ENCODE measurements around the gene EFCAB9. TPM values are rescaled to one million over a fixed set of nuclear protein-coding genes. Genes with fewer than 3 reads are reported as not detected.

Gene EFCAB9
- total and polyA plus RNA-seq, 2 of the 13 experiments (the other 11 are each of a cell fraction or from before 2014, with no cell fraction given) = not detected

- POLR2A ChIA-PET = interaction anchor here (5.0 kb wide), 1 partner anchor 12 kb away, joined by 48 read pairs; no protein-coding TSS in a partner anchor
- Histone ChIP-seq H3K9me3 (ENCODE audit: low read length) (no peaks in the 10 kb centered on the region), H4K20me1 (ENCODE audit: insufficient read depth, low read length) (no peaks in the 10 kb centered on the region), H3K27me3 (ENCODE audit: control insufficient read depth in 1 of 2, insufficient read depth in 2 of 2, low read length in 2 of 2) (no peaks in the 10 kb centered on the region), H3K4me1 (ENCODE audit: insufficient read depth, low read length) (peaks cover 29% of the 10 kb centered on the region), H3K27ac (ENCODE audit: extremely low read length, insufficient read depth, low read length) (no peak overlapping the region), H3K4me2 (ENCODE audit: low read depth, low read length) (peak overlapping the region; percentile 93), H2AFZ (ENCODE audit: low read length) (no peak overlapping the region), H3K9ac (ENCODE audit: insufficient read depth, low read depth, low read length) (peak overlapping the region; percentile 70; the same call in 1 of the 2 replicates), H3K79me2 (ENCODE audit: insufficient read depth, low read length) (peaks cover 6% of the 10 kb centered on the region), H3K36me3 (replicated peaks in 1 of 2; ENCODE audit: control insufficient read depth in 1 of 2, insufficient read depth in 2 of 2, low read length in 2 of 2) (0 out of 5 replicates have a peak, but pooled peaks cover 0 to 1% of the 10 kb centered on the region in 2 experiments), H3K4me3 (replicated peaks in 1 of 3; ENCODE audit: insufficient read depth in 1 of 3, low read depth in 2 of 3, low read length in 3 of 3) (peak overlapping the region in 2 of 3 experiments; percentile 91 to 93; a peak in 2 of 6 replicates)
- intact Hi-C loops (cut with micrococcal nuclease; ENCODE audit: unreplicated experiment) = no loop called here
- CTCF ChIA-PET (ENCODE audit: low intra/inter-chr PET ratio, low total read pairs) = no interaction called here
- ATAC-seq (no peak), FAIRE-seq (no peak), DNase-seq (ENCODE audit: low spot score) (no peak)
- no peak for TF ChIP-seq FLYWCH1 (CRISPR knock-in tag; IDR thresholded peaks at IDR 0.05)
- no TSS peak for BruUV-seq (replicated peaks)
- WGBS (ENCODE audit: low lambda C conversion rate) = 89% methylated on average over 13 of the region's 13 CpGs
- in situ Hi-C loops (cut with HindIII; ENCODE audit: extremely low pct_ligation_motif_present, low pct_unique_long_range_greater_than_20kb) = loop anchor here (5.0 kb wide), 1 partner anchor 74 kb away; no protein-coding TSS in a partner anchor
Observed at GRCh38 chr5:172186114-172186695, 7.8 kb upstream of the EFCAB9 start.

GRCh38 chr5:172187118-172188032 lies 6.6 kb upstream of the EFCAB9 start:
- Histone ChIP-seq H3K27ac (ENCODE audit: extremely low read length, insufficient read depth, low read length) (peak overlapping the region; percentile 58), H3K4me1 (ENCODE audit: insufficient read depth, low read length) (peaks cover 29% of the 10 kb centered on the region), H3K9me3 (ENCODE audit: low read length) (no peaks in the 10 kb centered on the region), H3K36me3 (replicated peaks in 1 of 2; ENCODE audit: control insufficient read depth in 1 of 2, insufficient read depth in 2 of 2, low read length in 2 of 2) (0 out of 5 replicates have a peak, but pooled peaks cover 0 to 1% of the 10 kb centered on the region in 2 experiments), H3K4me2 (ENCODE audit: low read depth, low read length) (peak overlapping the region; percentile 93), H3K79me2 (ENCODE audit: insufficient read depth, low read length) (peaks cover 6% of the 10 kb centered on the region), H3K27me3 (ENCODE audit: control insufficient read depth in 1 of 2, insufficient read depth in 2 of 2, low read length in 2 of 2) (no peaks in the 10 kb centered on the region), H4K20me1 (ENCODE audit: insufficient read depth, low read length) (no peaks in the 10 kb centered on the region), H3K9ac (ENCODE audit: insufficient read depth, low read depth, low read length) (peak overlapping the region; percentile 70), H3K4me3 (replicated peaks in 1 of 3; ENCODE audit: insufficient read depth in 1 of 3, low read depth in 2 of 3, low read length in 3 of 3) (peak overlapping the region; percentile 91 to 95 (median 93)), H2AFZ (ENCODE audit: low read length) (peak overlapping the region; percentile 2)
- BruUV-seq (replicated peaks) = TSS peak; percentile 67
- ChIA-PET POLR2A (interaction anchor here (0.9 to 5.0 kb wide), 9 partner anchors 13 to 181 kb away, joined by 3 to 48 read pairs (median 4); partner anchors contain the start of gene FBXW11), CTCF (ENCODE audit: low intra/inter-chr PET ratio, low total read pairs) (interaction anchor here (1.5 to 3.0 kb wide), 2 partner anchors 81 to 106 kb away, joined by 6 to 40 read pairs; no protein-coding TSS in a partner anchor)
- FAIRE-seq = no peak
- in situ Hi-C loops (cut with HindIII; ENCODE audit: extremely low pct_ligation_motif_present, low pct_unique_long_range_greater_than_20kb) (loop anchor here (5.0 kb wide), 1 partner anchor 75 kb away; no protein-coding TSS in a partner anchor), intact Hi-C loops (cut with micrococcal nuclease; ENCODE audit: unreplicated experiment) (loop anchor here (1.0 to 2.0 kb wide), 4 partner anchors 23 to 106 kb away; no protein-coding TSS in a partner anchor)
- peak; percentile 44 for DNase-seq (ENCODE audit: low spot score)
- ATAC-seq = peak; percentile 32
- 9% methylated on average over 11 of the region's 66 CpGs for WGBS (ENCODE audit: low lambda C conversion rate)
- TF ChIP-seq AKNA (CRISPR knock-in tag; IDR thresholded peaks at IDR 0.05; ENCODE audit: borderline replicate concordance) (no peak), GATAD1 (CRISPR knock-in tag; IDR thresholded peaks at IDR 0.05) (no peak), ZNF687 (CRISPR knock-in tag; IDR thresholded peaks at IDR 0.05) (peak; percentile 85)
